ENCODE data around the gene MIEN1.

- no peak for TF ChIP-seq POLR2A (IDR thresholded peaks at IDR 0.05; ENCODE audit: low read length)
- TF ChIP-seq GATA1 (IDR thresholded peaks at IDR 0.05; ENCODE audit: low read depth, low read length), result no peak
Observed at GRCh38 chr17:39732586-39732985, 2.3 kb upstream of the MIEN1 start.

Data from erythroblast (primary cell).